Endothelial cell of hepatic sinusoid (primary cell): Measurements from ENCODE around the gene LARGE1.
"Not testable (repeated sequence)": the region's sequence is repeated elsewhere in the genome, so short reads cannot be mapped to it uniquely, and the experiment has no call there.

Source experiments
- in situ Hi-C: cut with HindIII; loops from 2 replicates; pipeline ENCODE4 v1.10.0; 2017; ENCODE audit warnings: low sequenced_read_pairs

Gene LARGE1

DNA sequence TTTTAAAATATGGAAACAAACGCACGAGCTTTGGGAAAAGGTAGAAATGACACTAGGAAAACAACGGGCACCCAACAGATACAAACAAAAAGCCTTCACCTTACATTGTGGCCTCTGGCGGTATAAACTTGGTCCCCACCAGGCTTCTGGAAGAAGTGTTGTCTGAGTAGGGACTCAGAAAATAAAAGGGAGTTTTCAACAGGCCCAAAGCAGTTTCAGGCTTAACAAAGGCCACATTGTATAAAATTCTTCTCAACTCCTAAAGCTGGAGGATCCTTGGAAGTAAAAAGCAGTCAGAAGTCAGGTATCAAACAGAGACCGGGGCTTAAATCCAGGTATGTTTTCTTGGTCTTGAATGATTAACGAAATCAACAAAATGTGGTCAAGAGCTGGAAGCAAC is 61.0 kb downstream of the LARGE1 start:
- in situ Hi-C loops, result no loop called here

GRCh38 chr22:33858653-33859052 is 61.6 kb downstream of the LARGE1 start:
- in situ Hi-C loops, result not testable (repeated sequence)

DNA sequence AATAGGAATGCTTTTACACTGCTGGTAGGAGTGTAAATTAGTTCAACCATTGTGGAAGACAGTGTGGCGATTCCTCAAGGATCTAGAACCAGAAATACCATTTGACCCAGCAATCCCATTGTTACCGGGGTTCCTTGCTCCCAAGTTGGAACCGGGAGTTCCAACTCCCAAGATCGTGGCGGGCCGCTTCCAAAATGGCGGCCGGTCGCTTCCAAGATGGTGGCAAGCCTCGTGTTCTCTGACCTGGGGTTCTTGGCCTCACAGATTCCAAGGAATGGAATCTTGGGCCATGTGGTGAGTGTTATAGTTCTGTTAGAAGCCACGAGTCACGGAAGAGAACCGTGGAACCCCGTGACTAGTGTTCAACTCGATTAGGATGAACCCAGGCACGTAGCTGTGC is 62.5 kb downstream of the LARGE1 start:
- in situ Hi-C loops, result not testable (repeated sequence)

GRCh38 chr22:33854724-33855123 is 65.6 kb downstream of the LARGE1 start:
- in situ Hi-C loops, result no loop called here

- in situ Hi-C loops, result no loop called here
Observed at GRCh38 chr22:33853200-33854097, 66.8 kb downstream of the LARGE1 start.

- in situ Hi-C loops, result no loop called here
Observed at GRCh38 chr22:33851821-33852384, 68.4 kb downstream of the LARGE1 start.

DNA sequence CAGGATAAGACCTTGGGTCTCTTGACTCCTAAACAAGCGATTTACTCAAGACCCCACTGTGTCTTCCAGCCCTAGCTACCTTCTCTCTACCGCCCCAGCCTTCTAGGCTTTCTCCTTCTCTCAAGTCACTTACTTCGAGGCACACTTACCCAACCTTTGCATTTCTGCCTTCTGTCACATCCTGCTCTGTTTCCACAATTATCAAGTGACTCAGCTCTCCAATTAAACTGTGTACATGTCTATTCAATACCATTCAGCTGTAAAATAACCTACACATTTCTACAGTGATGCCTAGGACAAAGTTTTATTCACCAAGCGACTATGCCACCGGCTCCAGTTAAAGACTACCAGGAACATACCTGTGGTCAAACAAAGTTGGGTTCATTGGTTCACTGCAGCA is 69.0 kb downstream of the LARGE1 start:
- in situ Hi-C loops, result no loop called here

DNA sequence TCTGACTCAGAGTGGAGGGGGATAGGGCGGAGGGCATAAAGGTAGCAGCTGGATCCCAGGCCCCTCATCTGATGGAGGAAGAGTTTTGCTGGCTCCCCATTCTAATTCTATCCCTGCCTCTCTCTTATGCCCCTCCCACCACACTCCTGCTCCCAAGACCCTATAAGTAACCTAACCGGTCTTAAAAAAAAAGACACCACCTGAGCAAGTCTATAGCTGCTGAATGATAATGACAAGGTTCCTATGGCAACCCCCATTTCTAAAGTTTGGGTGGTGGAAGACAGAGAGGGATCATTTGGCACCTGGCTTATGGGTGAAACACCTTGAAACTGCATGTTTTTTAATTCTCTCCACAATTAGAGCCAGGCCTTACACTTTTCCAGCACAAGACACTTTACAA is 69.6 kb downstream of the LARGE1 start:
- in situ Hi-C loops, result no loop called here

GRCh38 chr22:33850193-33850592 is 70.1 kb downstream of the LARGE1 start:
- in situ Hi-C loops, result no loop called here

DNA sequence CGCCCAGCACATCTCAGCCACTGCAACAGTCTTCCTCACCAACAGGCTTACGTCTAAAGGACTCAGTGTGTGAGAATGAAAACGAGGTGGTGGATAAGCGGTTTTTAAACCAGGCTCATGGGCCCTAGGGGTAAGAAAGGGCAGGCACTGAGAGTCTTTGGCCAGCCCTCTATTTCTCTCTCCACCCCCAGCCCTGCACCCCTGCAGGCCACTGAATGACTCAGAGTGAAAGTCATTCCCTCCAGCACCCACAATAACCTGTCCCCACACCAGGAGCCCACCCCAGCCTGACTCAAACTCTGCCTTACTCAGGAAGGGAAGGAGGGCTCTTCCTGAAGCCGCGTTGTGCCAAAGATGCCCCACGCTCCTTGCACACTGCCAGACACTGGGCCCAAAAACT is 72.0 kb downstream of the LARGE1 start:
- in situ Hi-C loops, result no loop called here

GRCh38 chr22:33844273-33844672 is 76.0 kb downstream of the LARGE1 start:
- in situ Hi-C loops, result no loop called here

DNA sequence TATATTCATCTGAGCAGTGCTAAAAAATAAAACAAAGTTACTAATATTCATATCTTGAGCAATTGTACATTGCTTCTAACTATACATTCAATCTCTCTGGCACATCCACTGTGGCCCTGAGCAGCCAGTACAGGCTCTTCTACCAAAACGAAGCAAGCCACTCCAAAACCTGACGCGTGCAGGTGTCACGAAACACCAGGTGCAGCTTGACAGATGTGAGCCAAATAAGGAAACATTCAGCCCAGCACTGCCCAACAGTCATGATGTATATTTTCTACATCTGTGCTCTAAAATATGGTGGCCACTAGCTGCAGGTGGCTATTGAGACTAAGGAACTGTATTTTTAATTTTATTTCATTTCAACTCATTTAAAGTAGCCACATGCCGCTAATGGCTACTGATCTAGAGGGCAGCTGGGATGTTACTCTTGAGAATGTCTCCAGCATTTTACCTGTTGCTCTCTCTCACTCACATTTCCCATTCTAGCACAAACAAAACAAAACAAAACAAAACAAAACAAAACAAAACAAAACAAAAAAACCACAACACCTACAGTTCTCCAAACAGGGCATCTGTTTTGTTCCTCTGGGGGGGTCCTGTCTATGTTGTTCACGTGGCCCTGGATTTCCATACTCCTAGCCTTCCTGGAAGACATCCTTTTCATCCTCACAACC is 77.7 kb downstream of the LARGE1 start:
- in situ Hi-C loops, result no loop called here

GRCh38 chr22:33842006-33842354 is 78.3 kb downstream of the LARGE1 start:
- in situ Hi-C loops, result no loop called here

DNA sequence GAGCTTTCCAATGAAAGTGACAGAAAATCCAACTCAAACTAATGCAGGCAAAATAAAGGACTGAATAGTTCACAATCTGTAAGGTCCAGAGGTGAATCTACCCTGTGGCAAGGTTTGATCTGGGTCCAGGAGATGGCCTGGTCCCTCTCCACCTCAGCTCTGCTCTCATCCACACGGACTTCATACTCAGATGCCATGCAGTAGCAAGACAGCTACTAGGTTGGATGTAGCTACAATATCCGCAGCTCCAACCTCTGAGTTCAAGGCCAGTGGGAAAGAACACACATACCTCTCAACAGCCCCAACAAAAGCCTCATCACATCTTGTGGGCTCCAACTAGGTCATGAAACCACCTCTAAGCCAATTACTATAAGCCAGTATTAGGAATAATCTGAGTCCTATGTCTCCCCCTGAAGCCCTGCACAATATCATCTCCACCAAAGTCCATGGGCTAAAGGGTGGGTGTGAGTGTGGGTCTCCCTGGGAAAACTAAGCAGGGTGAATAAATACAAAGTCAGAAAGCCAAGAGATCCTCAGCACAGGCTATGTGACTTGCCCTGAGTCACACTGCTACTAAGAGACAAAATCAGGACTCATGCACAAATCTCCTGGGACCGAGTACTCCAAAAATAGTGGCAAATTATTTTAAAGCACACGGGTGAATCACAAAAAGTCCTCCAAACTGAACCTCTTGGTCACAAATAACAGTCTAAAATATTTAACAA is 78.8 kb downstream of the LARGE1 start:
- in situ Hi-C loops, result no loop called here

DNA sequence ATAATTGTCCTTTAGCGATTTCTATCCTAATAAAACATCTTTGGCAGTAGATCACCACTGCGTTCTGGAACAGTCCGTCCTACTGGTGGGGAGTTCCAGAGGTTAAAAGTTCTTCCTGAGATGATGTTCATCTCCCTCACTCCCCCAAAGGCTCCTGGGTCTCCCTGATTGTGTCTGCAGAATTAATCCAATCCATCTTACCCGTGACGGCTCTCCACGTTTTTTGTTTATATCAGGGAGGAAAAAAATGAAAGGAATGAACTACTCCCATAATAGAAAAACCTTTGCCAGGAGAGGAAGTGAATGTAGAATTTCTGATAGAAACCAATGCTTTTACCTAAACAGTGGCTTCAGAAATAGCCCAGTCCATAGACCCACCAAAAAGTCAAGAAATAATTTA is 81.6 kb downstream of the LARGE1 start:
- in situ Hi-C loops, result no loop called here

DNA sequence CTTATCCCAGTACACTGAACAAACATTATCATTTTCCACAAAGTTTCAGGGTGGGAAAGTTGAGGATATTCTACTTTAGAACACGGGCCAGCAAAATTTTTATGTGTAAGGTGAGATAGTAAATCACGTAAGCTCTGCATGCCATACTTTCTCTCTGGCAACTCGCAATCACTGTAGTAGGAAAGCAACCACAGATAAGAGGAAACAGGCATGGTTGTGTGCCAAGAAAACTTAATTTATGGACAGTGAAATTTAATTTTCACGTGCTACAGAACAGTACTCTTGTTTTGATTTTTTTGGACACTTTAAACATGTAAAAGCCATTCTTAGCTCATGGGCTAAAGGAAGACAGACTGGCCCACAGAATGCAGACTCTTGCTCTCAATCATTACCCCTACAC is 82.5 kb downstream of the LARGE1 start:
- in situ Hi-C loops, result no loop called here

DNA sequence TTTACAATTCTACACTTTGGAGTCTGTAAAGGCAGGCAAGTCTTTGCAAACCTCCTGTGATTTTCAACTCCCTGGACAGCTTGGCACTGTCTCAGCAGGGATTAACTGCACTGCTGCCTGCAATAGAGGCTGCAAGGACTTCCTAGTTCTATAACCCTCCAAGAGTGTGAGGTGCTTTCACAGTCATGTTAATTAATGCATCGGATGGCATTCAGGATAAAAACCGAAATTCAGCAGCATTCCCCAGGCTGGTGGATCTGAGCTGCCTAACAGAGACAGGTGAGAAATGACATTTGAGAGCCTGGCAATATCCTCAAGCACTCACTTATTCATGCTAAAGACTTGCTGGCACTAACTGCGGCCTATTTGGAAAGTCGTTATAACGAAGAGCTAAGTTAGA is 85.0 kb downstream of the LARGE1 start:
- in situ Hi-C loops, result no loop called here

DNA sequence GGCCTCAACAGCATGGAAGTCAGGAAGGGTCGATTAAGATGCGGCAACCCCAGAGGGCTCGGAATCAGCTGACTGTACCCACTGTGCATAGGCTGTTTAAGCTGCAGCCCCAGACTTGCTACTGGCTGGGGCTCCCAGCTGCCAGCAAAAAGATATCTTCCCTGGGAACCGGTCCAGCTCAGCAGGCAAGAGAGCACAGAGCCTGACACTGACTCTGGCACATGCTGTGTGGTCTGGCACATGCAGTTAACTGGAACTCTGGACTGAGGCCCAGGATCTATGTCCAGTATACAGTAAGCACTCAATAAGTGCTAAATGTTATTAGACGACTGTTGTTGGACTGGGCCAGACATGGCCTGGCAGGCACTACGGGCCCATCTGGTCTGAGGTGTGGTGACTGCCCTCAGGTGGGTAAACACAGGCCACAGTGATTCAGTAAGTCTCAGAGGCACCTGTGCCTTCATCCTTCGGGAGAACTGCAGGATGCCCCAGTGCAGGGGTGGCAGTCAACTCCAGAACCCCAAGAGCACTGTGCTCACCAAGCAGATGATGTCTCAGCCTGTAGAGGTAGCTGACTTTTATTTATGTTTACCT is 87.6 kb downstream of the LARGE1 start:
- in situ Hi-C loops, result no loop called here

DNA sequence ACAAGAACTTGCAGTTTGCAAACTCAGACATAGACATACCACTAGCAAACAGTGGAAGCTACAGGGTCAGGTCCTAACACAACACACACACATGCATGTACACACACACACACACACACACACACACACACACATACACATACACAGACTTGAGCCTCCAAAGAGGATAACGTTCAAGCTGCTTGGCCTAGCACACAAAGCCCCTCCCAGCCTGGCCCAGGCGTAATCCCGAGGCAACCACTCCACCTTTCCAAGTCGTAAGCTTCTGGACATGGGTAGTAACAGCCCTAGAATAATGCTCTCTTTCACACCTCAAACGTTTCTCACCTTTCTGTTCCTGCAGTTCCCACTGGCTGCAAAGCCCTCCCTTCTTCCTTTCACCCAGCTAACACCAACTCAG is 88.6 kb downstream of the LARGE1 start:
- in situ Hi-C loops, result no loop called here

- in situ Hi-C loops, result no loop called here
Observed at GRCh38 chr22:33831207-33831606, 89.1 kb downstream of the LARGE1 start.
